NCI-H774 (cell line): Measurements from ENCODE around the gene GPC6.

Experiments
- DNase-seq: peaks from one replicate; lab custom pipeline; 2025; lab: John Stamatoyannopoulos, UW

Gene GPC6

DNA sequence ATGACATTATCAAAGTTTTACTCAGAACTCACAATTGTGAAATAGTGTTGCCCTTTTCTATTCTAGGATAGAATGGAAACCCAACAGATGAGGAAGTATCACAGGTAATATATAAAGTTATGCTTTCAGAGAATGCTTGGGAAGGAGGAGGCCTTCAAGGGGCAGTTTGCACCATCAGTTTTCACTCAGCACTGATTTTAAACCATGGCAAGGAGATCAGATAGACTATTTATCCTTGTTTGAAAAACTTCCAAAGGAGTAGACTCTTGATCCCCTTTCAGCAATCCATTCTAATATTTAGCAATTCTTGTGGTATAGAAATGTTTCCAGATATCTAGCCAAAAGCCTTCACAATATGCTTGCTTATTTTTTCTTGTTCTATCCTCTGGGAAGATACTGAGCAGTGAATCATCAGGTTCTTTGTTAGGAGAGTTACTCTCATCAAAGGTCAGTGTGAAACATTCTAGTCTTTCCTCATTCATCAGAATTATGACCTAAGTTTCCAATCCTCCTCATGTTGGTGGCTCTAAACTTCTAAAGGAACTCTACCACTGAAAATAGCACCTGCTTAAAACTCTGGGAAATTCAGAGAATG lies 3.8 kb downstream of the GPC6 start:
- no peak for DNase-seq

- DNase-seq, result no peak
Measured at GRCh38 chr13:93231867-93232266, 5.3 kb downstream of the GPC6 start.

- DNase-seq, result no peak
Measured at GRCh38 chr13:93233997-93234416, 7.4 kb downstream of the GPC6 start.

DNA sequence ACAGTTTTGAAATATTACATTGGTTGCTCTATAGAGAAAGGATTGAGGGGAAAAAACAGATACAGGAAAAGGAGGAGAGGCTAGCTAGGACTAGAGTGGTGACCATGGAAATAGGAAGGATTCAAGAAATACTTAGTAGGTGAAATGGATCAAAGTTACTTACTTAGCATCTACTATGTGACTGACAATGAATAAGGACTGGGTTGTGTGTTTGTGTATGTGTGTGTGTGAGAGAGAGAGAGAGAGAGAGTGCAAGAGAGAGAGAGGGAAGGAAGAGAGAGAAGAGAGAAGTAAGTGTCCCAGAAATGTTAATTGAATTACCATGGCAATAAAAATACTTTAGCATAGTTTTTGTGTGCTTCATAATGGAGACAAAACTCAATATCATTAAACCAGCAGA lies 7.9 kb downstream of the GPC6 start:
- DNase-seq, result no peak

GRCh38 chr13:93235258-93236015 lies 8.8 kb downstream of the GPC6 start:
- no peak for DNase-seq

DNA sequence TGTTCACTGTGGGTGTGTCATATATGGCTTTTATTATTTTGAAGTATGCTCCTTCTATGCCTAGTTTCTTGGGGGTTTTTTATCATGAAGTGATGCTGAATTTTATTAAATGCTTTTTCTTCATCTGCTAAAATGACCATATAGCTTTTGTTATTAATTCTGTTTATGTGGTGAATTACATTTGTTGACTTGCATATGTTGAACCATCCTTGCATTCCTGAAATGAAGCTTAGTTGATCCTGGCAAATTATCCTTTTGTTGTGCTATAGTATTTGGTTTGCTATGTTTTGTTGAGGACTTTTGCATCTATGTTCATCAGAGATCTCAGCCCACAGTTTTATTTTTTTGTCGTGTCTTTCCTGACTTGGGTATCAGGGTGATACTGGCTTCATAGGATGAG lies 12.1 kb downstream of the GPC6 start:
- DNase-seq, result no peak

DNA sequence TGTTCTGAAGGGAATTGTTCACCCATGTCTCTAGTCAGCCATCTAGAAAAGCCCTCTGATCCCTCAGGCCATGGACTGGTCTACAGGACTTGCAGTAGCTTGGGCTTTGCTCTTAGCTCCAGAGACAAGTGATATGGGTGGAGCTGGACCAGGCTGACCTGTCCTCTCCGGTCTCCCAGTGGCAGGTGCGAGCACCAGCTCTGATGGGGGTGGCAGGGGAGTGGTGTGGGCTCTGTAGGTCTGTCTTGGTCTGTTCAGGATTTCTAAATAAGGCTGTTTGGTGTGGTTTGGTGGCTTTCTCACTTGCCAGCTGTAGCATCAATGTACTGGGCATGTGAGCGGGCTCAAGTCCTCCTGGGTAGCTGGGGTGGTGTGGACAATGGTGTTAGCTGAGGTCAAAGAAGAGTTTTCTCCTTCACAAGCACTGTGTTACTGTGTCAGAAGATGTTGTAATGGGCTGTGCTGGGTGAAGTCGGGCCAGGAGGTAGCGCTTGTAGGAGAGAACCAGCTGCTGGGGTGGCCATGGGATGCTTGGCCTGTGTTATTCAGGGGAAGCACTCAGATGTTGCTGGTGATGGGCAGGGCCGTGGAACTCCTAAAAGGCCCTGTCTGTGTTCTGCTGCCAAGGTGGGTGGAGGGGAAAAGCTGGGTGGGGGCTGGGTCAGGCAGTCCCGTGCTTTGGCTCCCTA lies 16.9 kb downstream of the GPC6 start:
- DNase-seq, result no peak

DNA sequence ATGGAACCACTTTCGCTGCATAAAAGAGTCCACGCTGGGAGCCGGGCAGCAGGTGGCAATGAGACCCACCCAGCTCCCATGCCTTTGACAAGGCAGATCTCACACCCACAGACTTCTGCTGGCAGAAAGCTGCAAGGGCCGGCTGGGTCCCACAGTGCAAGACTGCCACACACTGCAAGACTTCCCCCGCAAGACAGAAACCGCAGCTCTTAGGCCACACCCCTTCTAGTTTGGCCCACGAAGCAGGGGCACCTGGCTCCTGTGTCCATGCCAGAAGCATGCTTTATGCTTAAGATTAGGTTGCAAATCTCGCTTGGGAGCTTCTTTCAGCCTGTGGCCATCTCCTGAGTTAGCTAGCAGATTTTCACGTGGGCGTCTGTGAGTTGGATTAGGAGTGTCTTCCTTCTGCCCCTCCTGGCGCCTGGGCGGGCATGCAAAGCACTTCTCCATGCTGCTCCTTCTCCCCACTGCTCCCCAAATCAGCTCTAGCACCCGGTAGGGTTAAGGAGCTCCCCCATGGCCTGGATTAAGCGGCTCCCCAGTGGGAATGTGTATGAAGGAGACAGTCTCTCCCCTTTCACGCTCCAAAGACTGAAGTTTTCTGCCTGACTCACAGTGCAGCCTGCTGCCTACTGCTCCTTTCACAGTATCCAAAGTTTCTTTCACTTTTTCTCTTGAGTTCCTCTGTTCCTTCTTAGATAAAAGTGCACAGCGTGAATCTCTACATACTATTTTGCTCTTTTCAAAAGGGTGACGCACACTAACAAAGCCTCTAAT lies 17.7 kb downstream of the GPC6 start:
- DNase-seq, result no peak

GRCh38 chr13:93244918-93245280 lies 18.3 kb downstream of the GPC6 start:
- no peak for DNase-seq

DNA sequence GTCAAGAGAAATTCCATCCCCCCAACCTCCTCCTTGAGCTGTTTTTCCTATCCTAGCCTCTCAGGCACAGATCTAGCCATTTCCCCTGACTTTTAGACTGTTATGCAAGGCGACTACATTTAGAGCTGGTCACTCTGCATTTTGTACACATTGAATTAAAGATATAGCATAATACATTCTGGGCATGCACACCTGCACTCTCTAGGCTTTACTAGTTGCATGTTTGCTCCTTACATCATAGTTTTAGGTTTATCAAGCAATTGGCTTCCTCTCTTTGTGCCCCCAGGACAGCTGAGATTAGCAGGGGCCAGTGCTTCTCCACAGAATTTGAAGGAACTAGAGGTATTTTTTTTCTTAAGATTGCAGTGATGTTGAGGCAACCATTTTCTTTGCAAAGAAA lies 19.5 kb downstream of the GPC6 start:
- DNase-seq, result no peak

GRCh38 chr13:93248627-93249047 lies 22.0 kb downstream of the GPC6 start:
- no peak for DNase-seq

DNA sequence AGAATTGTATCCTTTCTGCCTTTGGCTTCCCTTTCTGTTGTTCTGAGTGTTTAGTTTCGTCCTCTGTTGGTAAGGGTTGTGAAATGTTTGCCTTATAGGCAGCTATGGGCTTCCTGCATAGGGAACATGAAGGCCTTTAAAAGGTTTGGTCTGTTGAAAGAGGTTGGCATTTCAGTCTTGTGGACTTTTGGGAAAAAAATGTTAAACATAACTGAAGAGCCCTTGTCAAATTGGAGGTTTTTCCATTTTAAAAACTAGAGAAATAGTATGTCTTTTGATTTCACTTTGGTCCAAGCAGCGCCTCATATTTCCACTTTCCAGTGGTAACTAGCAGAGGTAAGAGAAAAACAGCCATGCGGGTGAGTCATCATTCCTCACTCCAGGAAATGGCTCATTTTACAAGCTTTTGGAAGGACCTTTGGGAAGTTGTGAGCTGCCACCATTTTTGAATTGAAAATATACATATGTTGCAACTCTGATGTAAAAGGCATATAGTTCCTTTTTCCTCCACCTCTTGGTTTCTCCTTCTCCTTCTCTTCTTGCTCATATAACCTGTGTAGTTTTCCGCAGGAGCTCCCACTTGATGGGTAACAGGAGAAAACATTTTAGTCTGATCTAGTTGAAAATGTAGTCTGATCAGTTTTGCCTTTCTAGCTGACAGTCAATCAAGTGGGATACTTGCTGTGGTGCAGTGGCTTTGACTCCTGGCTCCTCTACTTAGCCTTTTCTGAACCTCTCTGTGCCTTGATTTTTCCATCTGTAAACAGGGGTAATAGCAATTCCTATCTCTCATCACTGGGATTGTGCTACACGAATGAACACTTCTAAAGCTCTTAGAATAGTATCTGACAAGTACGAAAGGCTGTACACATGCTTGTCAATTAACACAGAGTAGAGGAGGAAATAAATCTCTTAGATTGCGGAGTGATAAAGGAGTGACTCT lies 23.0 kb downstream of the GPC6 start:
- no peak for DNase-seq

DNA sequence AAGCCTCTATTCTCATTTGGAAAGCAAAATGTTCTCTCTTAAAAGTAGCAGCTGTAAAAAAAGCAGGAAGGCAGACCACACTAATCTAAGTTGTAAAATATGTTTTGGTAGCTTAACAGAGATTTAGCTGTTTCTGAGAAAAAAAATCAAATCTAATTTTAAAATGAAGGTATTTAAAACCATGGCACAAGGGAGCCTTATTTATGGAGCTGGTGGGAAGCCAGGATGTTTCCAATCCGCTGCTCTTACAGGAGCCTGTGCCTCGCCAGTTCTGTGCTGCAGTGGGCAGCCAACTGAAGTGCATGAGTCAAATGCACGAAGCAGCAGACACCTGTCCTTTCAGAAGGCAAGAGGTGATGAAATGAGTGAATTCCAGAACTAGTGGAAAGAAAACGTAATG lies 28.2 kb downstream of the GPC6 start:
- no peak for DNase-seq

DNA sequence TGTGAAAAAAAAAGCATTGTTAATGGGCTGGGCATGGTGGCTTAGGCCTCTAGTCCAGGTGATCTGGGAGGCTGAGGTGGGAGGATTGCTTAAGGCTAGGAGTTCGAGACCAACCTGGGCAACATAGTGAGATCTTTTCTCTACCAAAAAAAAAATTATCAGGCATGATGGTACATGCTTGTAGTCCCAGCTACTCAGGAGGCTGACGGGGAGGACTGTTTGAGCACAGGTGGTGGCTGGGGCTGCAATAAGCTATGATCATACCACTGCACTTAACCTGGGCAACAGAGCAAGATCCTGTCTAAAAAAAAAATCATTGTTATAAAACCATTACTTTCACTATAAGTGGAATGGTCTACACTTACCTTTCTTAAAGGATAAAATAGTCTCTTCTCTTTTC lies 30.4 kb downstream of the GPC6 start:
- no peak for DNase-seq

- DNase-seq, result no peak
Measured at GRCh38 chr13:93259527-93260080, 33.0 kb downstream of the GPC6 start.

- no peak for DNase-seq
Measured at GRCh38 chr13:93260591-93260990, 34.0 kb downstream of the GPC6 start.

- DNase-seq, result no peak
Measured at GRCh38 chr13:93262729-93263345, 36.2 kb downstream of the GPC6 start.

- DNase-seq, result no peak
Measured at GRCh38 chr13:93264876-93265275, 38.3 kb downstream of the GPC6 start.

GRCh38 chr13:93265800-93266199 lies 39.2 kb downstream of the GPC6 start:
- no peak for DNase-seq

GRCh38 chr13:93266681-93267080 lies 40.1 kb downstream of the GPC6 start:
- no peak for DNase-seq
